ENCODE measurements around the gene HDAC2. TPM values are rescaled to one million over a fixed set of nuclear protein-coding genes. Genes with fewer than 3 reads are reported as not detected.
"Not testable (repeated sequence)": the region's sequence is repeated elsewhere in the genome, so short reads cannot be mapped to it uniquely, and the experiment has no call there.

Gene HDAC2
- total RNA-seq, 2 donors from 2014 or later = 71.6 to 85.9 TPM

DNA sequence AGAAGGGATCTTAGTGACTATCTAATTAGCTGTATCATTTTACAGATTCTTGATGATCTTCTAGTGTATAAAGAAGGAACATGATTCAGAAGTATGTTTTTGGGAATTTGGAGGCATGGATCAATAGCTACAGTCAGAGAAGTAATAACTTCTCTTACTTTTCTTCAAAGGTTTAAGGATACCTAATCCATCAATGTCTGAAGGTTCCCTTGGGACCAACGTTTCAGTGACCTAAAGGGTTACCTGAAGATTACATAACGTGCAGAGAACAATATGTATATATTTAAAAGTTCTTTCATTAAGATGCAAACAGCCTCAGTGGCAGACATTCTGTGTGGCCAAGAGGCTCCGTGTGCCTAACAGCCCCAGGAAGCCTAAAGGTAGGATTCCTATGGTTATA is 3.2 kb downstream of the HDAC2 start:
- peaks cover 35% of the 10 kb centered on the region for H3K4me1 Mint-ChIP-seq (ENCODE audit: low read depth)
- DNase-seq = no peak
- no peak overlapping the region for H3K27ac Mint-ChIP-seq
- H3K9me3 Mint-ChIP-seq = no peaks in the 10 kb centered on the region
- no peaks in the 10 kb centered on the region for H3K27me3 Mint-ChIP-seq (ENCODE audit: low read depth)
- peak overlapping the region; percentile 25 to 90 for H3K4me3 Mint-ChIP-seq
- H3K36me3 Mint-ChIP-seq (ENCODE audit: insufficient read depth in 2 of 2) = peaks cover 0 to 1% of the 10 kb centered on the region in 2 donors
- ATAC-seq (replicated peaks in 1 of 2) = no peak

DNA sequence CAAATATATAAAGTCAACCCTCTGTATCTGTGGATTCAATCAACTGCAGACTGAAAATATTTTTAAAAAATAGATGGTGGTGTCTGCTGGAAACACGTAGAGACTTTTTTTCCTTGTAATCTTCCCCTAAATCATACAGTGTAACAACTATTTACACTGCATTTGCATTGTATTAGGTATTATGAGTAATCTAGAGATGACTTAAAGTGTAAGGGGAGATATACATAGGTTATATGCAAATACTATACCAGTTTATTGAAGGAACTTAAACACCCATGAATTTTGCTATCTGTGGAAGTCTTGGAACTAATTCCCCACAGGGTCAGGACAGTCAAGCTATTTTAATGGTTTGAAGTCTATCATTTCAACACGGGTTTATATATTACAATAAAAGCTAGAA is 10.2 kb downstream of the HDAC2 start:
- Mint-ChIP-seq H3K27ac (no peak overlapping the region), H3K27me3 (ENCODE audit: low read depth) (no peaks in the 10 kb centered on the region), H3K4me3 (no peak overlapping the region), H3K4me1 (ENCODE audit: low read depth) (peaks cover 22% of the 10 kb centered on the region), H3K36me3 (ENCODE audit: insufficient read depth in 2 of 2) (peaks cover 3 to 13% of the 10 kb centered on the region in 2 donors), H3K9me3 (no peaks in the 10 kb centered on the region)
- DNase-seq (no peak), ATAC-seq (replicated peaks in 1 of 2) (no peak)

DNA sequence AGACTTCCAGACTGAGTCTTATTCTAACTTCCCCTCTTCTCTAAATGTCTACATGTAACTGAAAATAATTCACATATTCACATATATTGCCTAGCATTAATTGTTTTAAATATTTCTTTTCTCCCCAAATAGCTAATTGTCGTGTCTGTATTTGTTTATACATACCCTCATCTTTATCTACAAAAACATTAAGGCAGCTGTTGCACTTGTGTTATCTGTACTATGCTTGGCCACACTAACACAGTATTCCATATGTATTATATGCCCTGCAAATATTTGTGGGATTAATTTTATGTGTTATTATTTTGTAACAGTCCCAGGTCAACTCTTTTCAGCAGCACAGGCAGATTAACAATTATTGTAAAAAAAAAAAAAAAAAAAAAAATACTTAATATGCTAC is 11.7 kb downstream of the HDAC2 start:
- peaks cover 3 to 16% of the 10 kb centered on the region in 2 donors for H3K36me3 Mint-ChIP-seq (ENCODE audit: insufficient read depth in 2 of 2)
- H3K27ac Mint-ChIP-seq = no peak overlapping the region

DNA sequence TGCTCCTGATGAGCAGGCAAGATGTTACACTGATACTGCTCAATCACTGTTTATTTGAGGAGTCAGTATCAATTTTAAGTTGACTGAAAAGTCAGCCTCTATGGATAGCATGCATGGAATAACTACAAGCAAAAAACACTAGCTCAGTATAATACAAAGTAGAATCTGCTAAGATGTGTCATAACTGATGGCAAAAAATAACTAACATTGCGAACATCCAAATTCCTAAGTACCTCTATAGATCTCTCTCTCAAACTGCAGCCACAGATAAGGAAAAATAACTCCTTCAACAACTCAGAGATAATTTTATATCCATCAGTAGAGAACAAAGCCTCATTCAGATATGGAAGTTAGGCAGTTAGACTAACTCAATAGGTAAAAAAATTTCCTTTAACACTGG is 16.3 kb downstream of the HDAC2 start:
- H3K4me3 Mint-ChIP-seq = no peak overlapping the region
- peaks cover 8% of the 10 kb centered on the region for H3K4me1 Mint-ChIP-seq (ENCODE audit: low read depth)
- H3K9me3 Mint-ChIP-seq = no peaks in the 10 kb centered on the region
- no peaks in the 10 kb centered on the region for H3K27me3 Mint-ChIP-seq (ENCODE audit: low read depth)
- no peak overlapping the region for H3K27ac Mint-ChIP-seq
- ATAC-seq (replicated peaks in 1 of 2) (no peak), DNase-seq (no peak)
- H3K36me3 Mint-ChIP-seq (ENCODE audit: insufficient read depth in 2 of 2) = peaks cover 3 to 20% of the 10 kb centered on the region in 2 donors

More for the DNA sequence above, 11.7 kb downstream of the HDAC2 start:
- no peak overlapping the region for H3K4me3 Mint-ChIP-seq
- H3K27me3 Mint-ChIP-seq (ENCODE audit: low read depth) = no peaks in the 10 kb centered on the region
- no peaks in the 10 kb centered on the region for H3K9me3 Mint-ChIP-seq
- no peak for DNase-seq
- no peak for ATAC-seq (replicated peaks in 1 of 2)
- H3K4me1 Mint-ChIP-seq (ENCODE audit: low read depth) = peaks cover 22% of the 10 kb centered on the region

DNA sequence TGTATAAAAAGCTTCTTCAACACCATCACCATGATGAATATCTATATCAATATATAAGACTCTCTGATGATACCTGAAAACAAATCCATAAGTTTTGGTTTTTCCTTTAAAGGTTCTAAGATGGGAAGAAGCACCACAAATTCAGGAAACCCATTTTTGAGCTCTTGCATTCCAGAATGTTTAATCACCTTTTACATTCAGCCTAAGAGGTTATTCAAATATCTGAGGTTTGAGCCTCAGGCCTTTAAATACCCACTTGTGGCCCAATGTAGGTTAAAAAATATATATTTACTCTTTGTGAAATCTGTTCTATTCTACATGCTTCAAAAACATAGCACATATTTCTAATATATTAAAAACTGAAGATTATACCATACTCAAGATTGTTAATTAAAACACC is 17.6 kb downstream of the HDAC2 start:
- ATAC-seq (replicated peaks in 1 of 2) (no peak), DNase-seq (no peak)
- peaks cover 0 to 16% of the 10 kb centered on the region in 2 donors for H3K36me3 Mint-ChIP-seq (ENCODE audit: insufficient read depth in 2 of 2)
- H3K4me3 Mint-ChIP-seq = no peak overlapping the region
- H3K27me3 Mint-ChIP-seq (ENCODE audit: low read depth) = no peaks in the 10 kb centered on the region
- H3K9me3 Mint-ChIP-seq = no peaks in the 10 kb centered on the region
- H3K27ac Mint-ChIP-seq = no peak overlapping the region
- H3K4me1 Mint-ChIP-seq (ENCODE audit: low read depth) = no peaks in the 10 kb centered on the region

DNA sequence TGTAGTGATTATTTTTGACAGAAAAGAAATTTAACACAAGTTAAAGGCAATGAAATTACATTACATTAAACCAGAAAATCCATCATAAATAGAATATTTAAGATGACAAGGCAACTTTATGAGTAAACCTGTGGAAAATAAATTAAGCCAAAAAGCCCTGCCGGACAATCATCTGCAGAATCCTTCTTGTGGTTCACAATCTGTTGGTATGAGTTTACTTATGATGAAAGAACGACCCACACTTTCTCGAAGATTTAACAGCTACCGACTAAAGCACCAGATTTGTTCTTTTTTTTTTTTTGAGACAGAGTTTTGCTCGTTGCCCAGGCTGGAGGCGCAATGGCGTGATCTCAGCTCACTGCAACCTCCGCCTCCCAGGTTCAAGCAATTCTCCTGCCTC is 21.4 kb downstream of the HDAC2 start:
- no peak overlapping the region for H3K27ac Mint-ChIP-seq
- H3K9me3 Mint-ChIP-seq = no peaks in the 10 kb centered on the region
- ATAC-seq (replicated peaks in 1 of 2) (no peak), DNase-seq (no peak)
- no peak overlapping the region for H3K4me3 Mint-ChIP-seq
- H3K36me3 Mint-ChIP-seq (ENCODE audit: insufficient read depth in 2 of 2) = peaks cover 1 to 9% of the 10 kb centered on the region in 2 donors
- H3K27me3 Mint-ChIP-seq (ENCODE audit: low read depth) = no peaks in the 10 kb centered on the region
- H3K4me1 Mint-ChIP-seq (ENCODE audit: low read depth) = no peaks in the 10 kb centered on the region

DNA sequence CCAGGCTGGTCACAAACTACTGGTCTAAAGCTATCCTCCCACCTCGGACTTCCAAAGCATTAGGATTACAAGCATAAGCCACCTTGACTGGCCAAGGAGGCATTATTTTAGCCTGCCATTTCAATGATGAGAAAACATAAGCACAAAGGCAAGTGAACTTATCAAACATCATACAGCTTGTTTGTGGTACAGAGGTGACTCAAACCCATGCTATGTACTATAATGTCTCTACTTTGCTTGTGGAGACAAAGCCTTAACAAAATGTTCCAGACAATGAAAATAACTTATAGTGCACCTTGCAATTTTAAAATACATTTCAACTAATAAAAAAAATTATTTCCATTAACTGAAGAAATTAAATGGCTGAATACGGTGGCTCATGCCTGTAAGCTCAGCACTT is 26.2 kb downstream of the HDAC2 start:
- Mint-ChIP-seq H3K36me3 (ENCODE audit: insufficient read depth in 2 of 2) (peaks cover 1 to 14% of the 10 kb centered on the region in 2 donors), H3K27me3 (ENCODE audit: low read depth) (no peaks in the 10 kb centered on the region), H3K9me3 (no peaks in the 10 kb centered on the region), H3K4me3 (no peak overlapping the region), H3K27ac (peak overlapping the region; percentile 24), H3K4me1 (ENCODE audit: low read depth) (no peaks in the 10 kb centered on the region)
- no peak for ATAC-seq (replicated peaks in 1 of 2)
- DNase-seq = no peak

DNA sequence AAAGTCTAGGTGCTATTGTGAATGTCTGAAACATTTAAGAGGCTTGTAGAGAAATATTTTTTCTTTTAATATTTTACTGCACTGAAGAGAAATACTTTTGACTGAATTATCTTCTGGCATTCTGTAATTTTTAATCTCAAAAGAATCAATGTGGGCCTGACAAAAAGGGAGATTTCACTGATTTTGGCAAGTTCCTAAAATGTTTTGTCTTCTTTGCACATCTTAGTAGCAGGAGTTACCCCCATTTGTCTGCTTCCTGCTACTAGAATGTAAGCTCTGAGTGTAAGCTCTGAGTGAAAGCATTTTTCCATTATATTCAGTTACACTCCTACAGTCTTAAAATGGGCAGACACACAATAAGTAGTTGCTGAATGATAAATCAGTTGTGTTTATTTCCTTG is 31.1 kb downstream of the HDAC2 start:
- H3K36me3 Mint-ChIP-seq (ENCODE audit: insufficient read depth in 2 of 2) = peaks cover 0 to 8% of the 10 kb centered on the region in 2 donors
- no peaks in the 10 kb centered on the region for H3K27me3 Mint-ChIP-seq (ENCODE audit: low read depth)
- no peaks in the 10 kb centered on the region for H3K4me1 Mint-ChIP-seq (ENCODE audit: low read depth)
- no peak overlapping the region for H3K4me3 Mint-ChIP-seq
- DNase-seq (no peak), ATAC-seq (replicated peaks in 1 of 2) (no peak)
- no peaks in the 10 kb centered on the region for H3K9me3 Mint-ChIP-seq
- peak overlapping the region; percentile 46 for H3K27ac Mint-ChIP-seq

DNA sequence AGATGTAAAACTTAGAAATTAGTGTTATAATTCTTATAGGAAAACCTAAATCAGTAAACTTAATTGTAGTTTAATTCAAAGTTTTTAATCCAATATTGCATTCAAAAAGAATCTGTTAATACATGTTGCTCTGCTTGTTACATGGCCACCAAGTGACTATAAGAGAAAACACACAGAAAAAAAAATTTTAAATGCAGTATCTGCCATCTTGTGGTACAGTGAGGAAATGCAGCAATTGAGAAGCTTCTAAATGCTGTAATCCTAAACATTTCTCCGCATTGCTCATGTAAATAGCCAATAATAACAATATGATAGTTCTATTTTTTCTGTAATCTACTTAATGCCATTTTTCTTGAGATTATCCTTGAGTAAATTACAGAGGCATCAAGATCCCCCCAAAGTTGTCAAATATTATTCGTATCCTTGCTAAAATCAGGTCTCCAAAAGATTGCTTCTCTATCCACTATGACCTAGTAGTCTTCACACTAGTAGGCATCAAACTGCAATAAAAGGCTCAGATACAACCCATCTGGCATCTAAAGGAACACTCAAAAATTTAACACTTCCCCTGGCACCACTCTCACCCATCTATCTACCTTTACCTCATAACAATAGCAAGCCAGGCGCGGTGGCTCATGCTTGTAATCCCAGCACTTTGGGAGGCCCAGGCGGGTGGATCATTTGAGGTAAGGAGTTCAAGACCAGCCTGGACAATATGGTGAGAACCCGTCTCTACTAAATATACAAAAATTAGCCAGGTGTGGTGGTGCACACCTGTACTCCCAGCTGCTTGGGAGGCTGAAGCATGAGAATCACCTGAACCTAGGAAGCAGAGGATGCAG is 34.6 kb downstream of the HDAC2 start:
- no peaks in the 10 kb centered on the region for H3K9me3 Mint-ChIP-seq
- DNase-seq (peak in 1 of 2 donors; percentile 15), ATAC-seq (replicated peaks in 1 of 2) (no peak)
- peaks cover 0 to 3% of the 10 kb centered on the region in 2 donors for H3K36me3 Mint-ChIP-seq (ENCODE audit: insufficient read depth in 2 of 2)
- H3K4me3 Mint-ChIP-seq = no peak overlapping the region
- H3K27ac Mint-ChIP-seq = no peak overlapping the region
- H3K4me1 Mint-ChIP-seq (ENCODE audit: low read depth) = no peaks in the 10 kb centered on the region
- H3K27me3 Mint-ChIP-seq (ENCODE audit: low read depth) = no peaks in the 10 kb centered on the region

DNA sequence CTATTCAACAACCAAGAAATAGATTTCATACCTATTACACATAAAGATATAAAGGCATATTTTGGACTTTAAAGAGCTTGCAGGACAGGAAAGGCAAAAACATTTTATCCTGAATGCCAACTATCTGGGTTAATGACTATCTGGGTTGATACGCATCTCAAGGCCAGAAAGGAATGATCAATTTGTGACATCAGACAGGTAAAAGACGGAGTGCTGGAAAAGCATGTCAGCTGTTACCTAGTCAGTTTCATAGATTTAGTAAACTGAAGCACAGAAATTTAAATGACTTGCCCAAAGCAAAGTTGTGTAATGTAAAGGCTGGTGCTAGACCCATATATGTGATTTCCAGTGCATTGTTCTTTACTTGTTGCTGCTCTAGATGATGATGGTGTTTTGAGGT is 36.8 kb downstream of the HDAC2 start:
- Mint-ChIP-seq H3K9me3 (peaks cover 7 to 8% of the 10 kb centered on the region in 2 donors), H3K27ac (no peak overlapping the region), H3K36me3 (ENCODE audit: insufficient read depth in 2 of 2) (peaks cover 6 to 12% of the 10 kb centered on the region in 2 donors), H3K27me3 (ENCODE audit: low read depth) (peaks cover 6% of the 10 kb centered on the region), H3K4me1 (ENCODE audit: low read depth) (no peaks in the 10 kb centered on the region), H3K4me3 (no peak overlapping the region)
- no peak for ATAC-seq (replicated peaks in 1 of 2)
- DNase-seq = no peak

DNA sequence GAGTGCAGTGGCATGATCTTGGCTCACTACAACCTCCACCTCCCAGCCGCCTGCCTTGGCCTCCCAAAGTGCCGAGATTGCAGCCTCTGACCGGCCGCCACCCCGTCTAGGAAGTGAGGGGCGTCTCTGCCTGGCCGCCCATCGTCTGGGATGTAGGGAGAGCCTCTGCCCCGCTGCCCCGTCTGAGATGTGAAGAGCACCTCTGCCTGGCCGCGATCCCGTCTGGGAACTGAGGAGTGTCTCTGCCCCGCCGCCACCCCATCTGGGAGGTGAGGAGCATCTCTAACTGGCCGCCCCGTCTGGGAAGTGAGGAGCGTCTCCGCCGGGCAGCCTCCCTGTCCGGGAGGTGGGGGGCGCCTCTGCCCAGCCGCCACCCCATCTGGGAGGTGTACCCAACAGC is 39.0 kb downstream of the HDAC2 start:
- not testable (repeated sequence) for H3K4me1 Mint-ChIP-seq (ENCODE audit: low read depth); ATAC-seq (replicated peaks in 1 of 2); DNase-seq; H3K27ac Mint-ChIP-seq; H3K4me3 Mint-ChIP-seq
- Mint-ChIP-seq H3K9me3 (peaks cover 7 to 10% of the 10 kb centered on the region in 2 donors), H3K27me3 (ENCODE audit: low read depth) (peaks cover 13% of the 10 kb centered on the region), H3K36me3 (ENCODE audit: insufficient read depth in 2 of 2) (peaks cover 6 to 12% of the 10 kb centered on the region in 2 donors)

DNA sequence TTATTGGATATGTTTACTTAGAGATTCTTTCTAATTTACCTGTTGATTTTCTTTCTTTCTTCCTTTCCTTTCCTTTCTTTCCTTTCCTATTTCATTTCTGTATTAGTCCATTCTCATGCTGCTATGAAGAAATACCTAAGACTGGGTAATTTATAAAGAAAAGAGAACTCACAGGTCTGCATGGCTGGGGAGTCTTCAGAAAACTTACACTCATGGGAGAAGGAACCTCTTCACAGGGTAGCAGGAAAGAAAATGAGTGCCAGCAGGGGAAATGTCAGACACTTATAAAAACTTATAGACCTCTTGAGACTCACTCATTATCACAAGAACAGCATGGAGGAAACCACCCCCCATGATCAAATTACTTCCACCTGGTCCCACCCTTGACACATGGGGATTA is 40.8 kb downstream of the HDAC2 start:
- no peak overlapping the region for H3K27ac Mint-ChIP-seq
- H3K9me3 Mint-ChIP-seq = peaks cover 7 to 10% of the 10 kb centered on the region in 2 donors
- DNase-seq (no peak), ATAC-seq (replicated peaks in 1 of 2) (no peak)
- H3K4me1 Mint-ChIP-seq (ENCODE audit: low read depth) = no peaks in the 10 kb centered on the region
- no peak overlapping the region for H3K4me3 Mint-ChIP-seq
- peaks cover 6 to 12% of the 10 kb centered on the region in 2 donors for H3K36me3 Mint-ChIP-seq (ENCODE audit: insufficient read depth in 2 of 2)
- H3K27me3 Mint-ChIP-seq (ENCODE audit: low read depth) = peaks cover 13% of the 10 kb centered on the region

DNA sequence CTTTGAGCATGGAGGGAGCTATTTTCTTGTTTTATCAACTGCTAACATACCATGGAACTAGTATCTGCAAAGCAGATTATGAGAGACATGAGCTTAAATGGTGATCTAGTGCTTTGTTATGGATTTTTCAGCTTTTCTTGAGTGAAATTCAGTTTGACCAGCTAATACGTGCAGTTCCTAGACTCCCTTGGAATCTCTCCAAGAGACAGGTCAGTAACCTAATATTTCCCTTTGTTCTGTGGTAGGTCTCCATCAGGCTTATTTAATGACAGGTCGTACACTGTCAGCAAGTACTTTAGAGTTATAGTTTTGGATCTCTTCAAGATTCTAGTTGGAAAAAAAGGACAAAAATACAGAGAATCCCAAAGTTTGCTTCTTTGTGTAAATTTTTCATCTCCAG is 43.9 kb downstream of the HDAC2 start:
- no peak for ATAC-seq (replicated peaks in 1 of 2)
- Mint-ChIP-seq H3K27ac (no peak overlapping the region), H3K4me3 (no peak overlapping the region), H3K4me1 (ENCODE audit: low read depth) (no peaks in the 10 kb centered on the region), H3K9me3 (peaks cover 7 to 10% of the 10 kb centered on the region in 2 donors), H3K36me3 (ENCODE audit: insufficient read depth in 2 of 2) (peaks cover 6 to 12% of the 10 kb centered on the region in 2 donors), H3K27me3 (ENCODE audit: low read depth) (peaks cover 13% of the 10 kb centered on the region)
- no peak for DNase-seq

DNA sequence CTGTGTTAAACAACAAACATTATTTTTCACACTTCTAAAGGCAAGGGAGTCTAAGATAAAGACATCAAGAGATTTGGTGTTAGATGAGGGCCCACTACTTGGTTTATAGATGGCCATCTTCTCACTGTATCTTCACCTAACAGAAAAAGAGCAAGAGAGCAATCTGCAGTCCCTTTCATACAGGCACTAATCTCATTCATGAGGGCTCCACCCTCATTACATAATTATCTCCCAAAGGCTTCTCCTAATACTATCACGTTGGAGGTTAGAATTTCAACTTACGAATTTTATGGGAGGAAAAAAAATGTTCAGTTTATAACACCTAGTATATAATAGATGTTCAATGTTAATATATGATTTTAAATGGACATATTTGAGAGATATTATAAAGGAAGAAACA is 45.6 kb downstream of the HDAC2 start:
- Mint-ChIP-seq H3K4me1 (ENCODE audit: low read depth) (no peaks in the 10 kb centered on the region), H3K9me3 (peaks cover 7 to 10% of the 10 kb centered on the region in 2 donors), H3K27ac (no peak overlapping the region), H3K36me3 (ENCODE audit: insufficient read depth in 2 of 2) (peaks cover 6 to 9% of the 10 kb centered on the region in 2 donors), H3K4me3 (no peak overlapping the region), H3K27me3 (ENCODE audit: low read depth) (peaks cover 13% of the 10 kb centered on the region)
- ATAC-seq (replicated peaks in 1 of 2) (no peak), DNase-seq (no peak)
